ENCODE data around the gene WDPCP.

Gene WDPCP

DNA sequence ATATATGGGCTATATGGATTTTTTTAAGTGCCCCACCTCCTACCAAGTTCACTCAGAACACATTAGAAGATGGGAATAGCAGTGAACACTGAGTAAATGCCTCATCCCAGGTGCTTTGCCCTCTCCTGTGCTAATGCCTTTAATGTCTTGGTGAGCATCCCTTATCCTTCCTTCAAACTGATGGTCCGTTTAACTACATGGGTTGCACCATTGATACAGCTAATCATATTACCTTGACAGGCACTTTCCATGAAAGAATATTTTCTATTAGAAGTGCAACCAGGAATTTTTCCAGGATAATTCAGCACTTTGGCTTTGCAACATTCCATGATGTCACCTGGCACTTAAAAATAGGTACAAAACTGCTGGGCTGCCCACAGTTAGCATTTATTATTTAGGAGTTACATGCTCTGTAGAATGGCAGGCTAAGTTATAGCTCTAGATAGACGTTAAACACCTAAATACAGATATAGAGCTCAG lies 74.0 kb downstream of the WDPCP start:
- H3K9me2 ChIP-seq (replicated peaks; ENCODE audit: control insufficient read depth, low read length) = no peaks in the 10 kb centered on the region
- no peaks in the 10 kb centered on the region for H3K4me1 ChIP-seq (ENCODE audit: control insufficient read depth, low read length)
- H3K36me3 ChIP-seq (ENCODE audit: control insufficient read depth, low read length) = no peaks in the 10 kb centered on the region
- no peaks in the 10 kb centered on the region for H3K27me3 ChIP-seq (ENCODE audit: control insufficient read depth, low read length)
- TF ChIP-seq, protein P1, sequence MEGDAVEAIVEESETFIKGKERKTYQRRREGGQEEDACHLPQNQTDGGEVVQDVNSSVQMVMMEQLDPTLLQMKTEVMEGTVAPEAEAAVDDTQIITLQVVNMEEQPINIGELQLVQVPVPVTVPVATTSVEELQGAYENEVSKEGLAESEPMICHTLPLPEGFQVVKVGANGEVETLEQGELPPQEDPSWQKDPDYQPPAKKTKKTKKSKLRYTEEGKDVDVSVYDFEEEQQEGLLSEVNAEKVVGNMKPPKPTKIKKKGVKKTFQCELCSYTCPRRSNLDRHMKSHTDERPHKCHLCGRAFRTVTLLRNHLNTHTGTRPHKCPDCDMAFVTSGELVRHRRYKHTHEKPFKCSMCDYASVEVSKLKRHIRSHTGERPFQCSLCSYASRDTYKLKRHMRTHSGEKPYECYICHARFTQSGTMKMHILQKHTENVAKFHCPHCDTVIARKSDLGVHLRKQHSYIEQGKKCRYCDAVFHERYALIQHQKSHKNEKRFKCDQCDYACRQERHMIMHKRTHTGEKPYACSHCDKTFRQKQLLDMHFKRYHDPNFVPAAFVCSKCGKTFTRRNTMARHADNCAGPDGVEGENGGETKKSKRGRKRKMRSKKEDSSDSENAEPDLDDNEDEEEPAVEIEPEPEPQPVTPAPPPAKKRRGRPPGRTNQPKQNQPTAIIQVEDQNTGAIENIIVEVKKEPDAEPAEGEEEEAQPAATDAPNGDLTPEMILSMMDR (IDR thresholded peaks at IDR 0.05; ENCODE audit: low read depth, low read length, poor library complexity, severe bottlenecking) = no peak
- TF ChIP-seq EZH2phosphoT487 (IDR thresholded peaks at IDR 0.05; ENCODE audit: borderline replicate concordance, low read length) = no peak
- H3F3A ChIP-seq (ENCODE audit: control insufficient read depth, insufficient read depth) = no peaks in the 10 kb centered on the region
- no peaks in the 10 kb centered on the region for H3K9me3 ChIP-seq (ENCODE audit: control insufficient read depth, insufficient read depth, low read length)
- no peak overlapping the region for H3K4me2 ChIP-seq (ENCODE audit: low read length)
- H3K79me2 ChIP-seq (ENCODE audit: control insufficient read depth, low read length) = peaks cover 9% of the 10 kb centered on the region
- H3K4me3 ChIP-seq (ENCODE audit: low read length) = no peak overlapping the region
- no peaks in the 10 kb centered on the region for H4K20me1 ChIP-seq (ENCODE audit: control insufficient read depth, insufficient read depth, low read depth, low read length)
- no peak overlapping the region for H3K27ac ChIP-seq (ENCODE audit: low read depth, low read length)

DNA sequence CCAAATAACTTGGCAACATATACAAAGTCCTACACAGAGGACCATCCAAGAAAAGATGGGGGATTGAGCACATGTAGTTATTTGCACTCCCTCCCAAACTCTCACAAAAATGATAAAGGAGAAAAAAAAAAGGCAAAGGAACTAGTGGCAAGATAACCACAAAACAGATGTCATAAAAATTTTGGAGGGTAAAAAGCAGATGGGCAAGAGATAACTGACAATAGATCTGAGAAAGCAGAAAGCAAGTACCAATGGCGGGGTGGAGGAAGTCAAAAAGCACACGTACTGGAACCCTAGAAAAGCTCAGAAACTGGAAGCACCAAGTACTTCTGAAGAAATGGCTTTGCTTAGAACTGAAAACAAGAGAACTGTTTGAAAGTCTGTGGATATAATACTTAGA lies 82.0 kb downstream of the WDPCP start:
- Histone ChIP-seq H3K9me3 (ENCODE audit: control insufficient read depth, insufficient read depth, low read length) (no peaks in the 10 kb centered on the region), H3K79me2 (ENCODE audit: control insufficient read depth, low read length) (no peaks in the 10 kb centered on the region; the same call in 1 of the 2 replicates), H3K4me2 (ENCODE audit: low read length) (no peak overlapping the region), H4K20me1 (ENCODE audit: control insufficient read depth, insufficient read depth, low read depth, low read length) (no peaks in the 10 kb centered on the region), H3K27ac (ENCODE audit: low read depth, low read length) (no peak overlapping the region), H3K27me3 (ENCODE audit: control insufficient read depth, low read length) (no peaks in the 10 kb centered on the region), H3F3A (ENCODE audit: control insufficient read depth, insufficient read depth) (no peaks in the 10 kb centered on the region), H3K9me2 (replicated peaks; ENCODE audit: control insufficient read depth, low read length) (no peaks in the 10 kb centered on the region), H3K4me3 (ENCODE audit: low read length) (no peak overlapping the region), H3K36me3 (ENCODE audit: control insufficient read depth, low read length) (no peaks in the 10 kb centered on the region), H3K4me1 (ENCODE audit: control insufficient read depth, low read length) (no peaks in the 10 kb centered on the region)
- TF ChIP-seq EZH2phosphoT487 (IDR thresholded peaks at IDR 0.05; ENCODE audit: borderline replicate concordance, low read length) = no peak
- TF ChIP-seq, protein P1 (IDR thresholded peaks at IDR 0.05; ENCODE audit: low read depth, low read length, poor library complexity, severe bottlenecking) = no peak

DNA sequence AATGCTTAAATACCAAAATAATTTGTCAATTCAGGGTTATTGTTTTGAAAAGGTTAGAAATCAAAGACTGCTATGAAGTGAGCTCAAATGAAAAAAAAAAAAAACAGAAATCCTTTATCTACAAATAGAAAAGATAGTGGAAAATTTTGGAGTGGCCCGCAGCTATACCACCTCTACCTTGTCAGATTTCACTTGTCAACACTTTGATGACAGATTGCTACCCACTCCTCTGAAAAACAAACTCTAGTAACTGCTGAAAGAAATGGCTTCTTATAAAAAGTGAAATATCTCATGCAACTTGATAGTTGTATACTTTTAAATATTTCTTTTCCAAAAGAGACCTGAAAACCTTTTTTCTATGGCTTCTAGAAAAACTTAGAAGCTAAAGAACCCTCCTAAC lies 84.5 kb downstream of the WDPCP start:
- Histone ChIP-seq H3K9me2 (replicated peaks; ENCODE audit: control insufficient read depth, low read length) (no peaks in the 10 kb centered on the region), H3F3A (ENCODE audit: control insufficient read depth, insufficient read depth) (no peaks in the 10 kb centered on the region), H3K9me3 (ENCODE audit: control insufficient read depth, insufficient read depth, low read length) (no peaks in the 10 kb centered on the region), H3K4me1 (ENCODE audit: control insufficient read depth, low read length) (no peaks in the 10 kb centered on the region), H3K4me2 (ENCODE audit: low read length) (no peak overlapping the region), H3K36me3 (ENCODE audit: control insufficient read depth, low read length) (no peaks in the 10 kb centered on the region), H3K27ac (ENCODE audit: low read depth, low read length) (no peak overlapping the region), H4K20me1 (ENCODE audit: control insufficient read depth, insufficient read depth, low read depth, low read length) (no peaks in the 10 kb centered on the region), H3K27me3 (ENCODE audit: control insufficient read depth, low read length) (no peaks in the 10 kb centered on the region), H3K79me2 (ENCODE audit: control insufficient read depth, low read length) (no peaks in the 10 kb centered on the region), H3K4me3 (ENCODE audit: low read length) (no peak overlapping the region)
- TF ChIP-seq, protein P1 (IDR thresholded peaks at IDR 0.05; ENCODE audit: low read depth, low read length, poor library complexity, severe bottlenecking) = no peak

DNA sequence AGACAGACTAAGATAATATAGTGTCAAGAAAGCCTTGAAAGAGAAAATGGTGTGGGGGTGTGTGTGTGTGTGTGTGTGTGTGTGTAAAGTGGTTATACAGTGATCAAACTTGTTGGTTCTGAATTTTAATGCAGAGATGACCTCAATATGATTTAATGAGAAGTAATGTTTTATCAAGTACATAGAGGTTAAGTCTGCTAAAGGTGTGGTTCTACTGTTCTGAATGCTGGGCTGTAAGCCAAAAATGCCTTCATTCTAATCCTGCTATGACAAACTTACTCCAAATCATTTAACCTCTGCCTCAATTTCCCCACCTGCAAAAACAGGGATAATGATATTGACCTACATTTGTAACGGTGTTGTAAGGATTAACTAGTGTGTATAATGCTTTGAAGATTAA lies 87.9 kb downstream of the WDPCP start:
- H3K27ac ChIP-seq (ENCODE audit: low read depth, low read length) = no peak overlapping the region
- no peaks in the 10 kb centered on the region for H4K20me1 ChIP-seq (ENCODE audit: control insufficient read depth, insufficient read depth, low read depth, low read length)
- no peak overlapping the region for H3K4me3 ChIP-seq (ENCODE audit: low read length)
- H3K27me3 ChIP-seq (ENCODE audit: control insufficient read depth, low read length) = no peaks in the 10 kb centered on the region
- H3K4me1 ChIP-seq (ENCODE audit: control insufficient read depth, low read length) = peaks cover 7% of the 10 kb centered on the region
- H3K79me2 ChIP-seq (ENCODE audit: control insufficient read depth, low read length) = no peaks in the 10 kb centered on the region
- H3K36me3 ChIP-seq (ENCODE audit: control insufficient read depth, low read length) = no peaks in the 10 kb centered on the region
- H3K9me2 ChIP-seq (replicated peaks; ENCODE audit: control insufficient read depth, low read length) = no peaks in the 10 kb centered on the region
- TF ChIP-seq EZH2phosphoT487 (IDR thresholded peaks at IDR 0.05; ENCODE audit: borderline replicate concordance, low read length) = no peak
- TF ChIP-seq, protein P1 (IDR thresholded peaks at IDR 0.05; ENCODE audit: low read depth, low read length, poor library complexity, severe bottlenecking) = no peak
- H3K9me3 ChIP-seq (ENCODE audit: control insufficient read depth, insufficient read depth, low read length) = no peaks in the 10 kb centered on the region
- H3F3A ChIP-seq (ENCODE audit: control insufficient read depth, insufficient read depth) = no peaks in the 10 kb centered on the region
- no peak overlapping the region for H3K4me2 ChIP-seq (ENCODE audit: low read length)
